GM21825 (cell line): ENCODE results near the gene EN1.

Experiments used
- ATAC-seq: cut with Tn5 transposase; IDR thresholded peaks from one replicate; pipeline ENCODE4 v1.9.1; 2021; ENCODE audit warnings: mild to moderate bottlenecking, moderate library complexity; ENCODE audit not compliant: unreplicated experiment

Gene EN1

DNA sequence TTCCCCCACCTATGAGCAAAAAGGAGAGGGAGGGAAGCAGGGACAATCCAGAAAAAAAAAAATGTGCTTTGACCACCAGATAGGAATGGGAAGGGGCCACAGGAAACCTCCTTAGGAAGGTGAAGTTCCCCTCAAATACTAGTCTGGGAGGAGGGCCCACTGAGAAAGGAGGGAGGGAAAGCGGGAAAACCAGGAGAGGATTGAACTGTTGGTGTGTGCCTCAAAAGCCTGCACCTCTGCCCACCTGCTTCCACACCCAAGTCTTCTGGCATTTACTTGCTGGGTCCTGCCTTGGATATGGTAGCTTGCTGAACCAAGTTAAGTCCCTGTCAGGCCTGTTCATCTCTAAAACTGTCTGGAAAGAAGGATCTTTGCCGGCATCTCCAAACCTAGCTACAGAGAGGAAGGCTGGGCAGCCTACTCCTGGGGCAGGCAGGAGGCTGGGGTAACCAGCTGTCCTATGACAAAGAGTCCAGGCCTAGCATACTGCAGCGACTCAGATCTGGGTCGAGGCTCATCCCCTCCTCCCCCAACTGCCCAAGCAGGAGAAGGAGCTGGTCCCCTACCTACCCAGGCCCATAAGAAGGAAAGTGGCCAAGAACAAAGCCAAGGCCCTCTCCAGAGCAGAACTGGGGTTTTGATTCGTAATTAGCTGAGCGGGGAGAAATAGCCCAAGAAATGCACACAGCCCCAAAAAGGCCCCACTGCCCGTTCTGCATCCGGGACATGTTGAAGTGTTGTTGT lies 3.0 kb downstream of the EN1 start:
- no peak for ATAC-seq

DNA sequence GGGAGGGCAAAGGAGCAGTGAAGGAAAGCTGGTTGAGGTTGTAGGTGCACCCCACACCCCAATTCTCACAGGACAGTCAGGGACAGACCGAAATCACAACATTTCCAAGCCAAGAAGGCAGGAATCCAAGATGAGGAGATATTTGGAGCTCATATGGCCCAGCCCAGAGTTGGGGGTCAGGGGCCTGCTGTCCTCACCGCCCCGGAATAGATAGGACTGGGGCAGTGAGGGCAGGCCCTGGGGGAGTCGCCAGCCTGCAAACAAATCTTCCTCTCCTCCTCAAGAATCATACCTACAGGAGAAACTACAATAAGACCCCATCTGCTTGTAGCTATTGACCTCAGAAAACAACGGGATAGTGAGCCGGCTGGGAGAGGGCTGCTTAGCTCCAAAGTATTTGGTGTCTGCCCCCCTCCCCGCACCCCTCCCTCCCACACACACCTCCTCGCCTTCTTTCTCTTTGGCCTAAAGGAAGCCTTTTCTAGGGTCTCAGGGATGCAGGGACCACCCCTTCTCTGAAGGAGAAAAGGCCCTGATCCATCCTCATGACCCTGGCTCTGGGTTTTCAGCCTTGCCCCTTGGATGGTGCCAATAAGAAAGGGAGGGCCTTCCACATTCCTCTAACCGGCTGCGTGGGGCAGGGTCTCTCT lies 3.8 kb downstream of the EN1 start:
- no peak for ATAC-seq

DNA sequence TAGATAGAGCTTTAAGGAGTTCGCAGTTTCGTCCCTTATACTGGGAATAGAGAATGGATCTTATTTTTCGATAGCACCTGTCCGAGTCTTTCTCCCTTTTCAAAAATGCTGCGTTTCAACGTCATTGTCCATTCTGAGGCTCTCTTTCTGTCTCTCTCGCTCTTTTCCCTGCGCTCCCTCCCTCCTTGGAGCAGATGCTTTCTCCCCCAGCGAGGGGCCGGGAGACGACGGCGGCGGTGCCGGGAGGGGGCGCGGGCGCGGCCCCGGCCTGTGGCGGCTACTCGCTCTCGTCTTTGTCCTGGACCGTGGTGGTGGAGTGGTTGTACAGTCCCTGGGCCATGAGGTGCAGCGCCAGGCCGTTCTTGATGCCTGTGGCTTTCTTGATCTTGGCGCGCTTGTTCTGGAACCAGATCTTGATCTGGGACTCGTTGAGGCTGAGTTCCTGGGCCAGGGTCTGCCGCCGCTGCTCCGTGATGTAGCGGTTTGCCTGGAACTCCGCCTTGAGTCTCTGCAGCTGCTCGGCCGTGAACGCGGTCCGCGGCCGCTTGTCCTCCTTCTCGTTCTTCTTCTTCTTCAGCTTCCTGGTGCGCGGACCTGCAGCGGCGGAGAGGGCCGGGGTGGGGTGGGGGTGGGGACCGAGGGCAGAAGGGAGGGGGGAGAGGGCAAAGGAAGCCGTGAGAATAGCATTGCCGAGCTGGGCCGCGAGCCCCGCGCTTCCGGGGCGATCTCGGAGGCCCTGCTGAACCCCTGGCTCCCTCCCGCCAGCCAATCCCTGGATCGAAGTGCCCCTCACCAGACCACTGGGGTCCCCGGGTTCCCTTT lies 4.6 kb downstream of the EN1 start:
- ATAC-seq: no peak

DNA sequence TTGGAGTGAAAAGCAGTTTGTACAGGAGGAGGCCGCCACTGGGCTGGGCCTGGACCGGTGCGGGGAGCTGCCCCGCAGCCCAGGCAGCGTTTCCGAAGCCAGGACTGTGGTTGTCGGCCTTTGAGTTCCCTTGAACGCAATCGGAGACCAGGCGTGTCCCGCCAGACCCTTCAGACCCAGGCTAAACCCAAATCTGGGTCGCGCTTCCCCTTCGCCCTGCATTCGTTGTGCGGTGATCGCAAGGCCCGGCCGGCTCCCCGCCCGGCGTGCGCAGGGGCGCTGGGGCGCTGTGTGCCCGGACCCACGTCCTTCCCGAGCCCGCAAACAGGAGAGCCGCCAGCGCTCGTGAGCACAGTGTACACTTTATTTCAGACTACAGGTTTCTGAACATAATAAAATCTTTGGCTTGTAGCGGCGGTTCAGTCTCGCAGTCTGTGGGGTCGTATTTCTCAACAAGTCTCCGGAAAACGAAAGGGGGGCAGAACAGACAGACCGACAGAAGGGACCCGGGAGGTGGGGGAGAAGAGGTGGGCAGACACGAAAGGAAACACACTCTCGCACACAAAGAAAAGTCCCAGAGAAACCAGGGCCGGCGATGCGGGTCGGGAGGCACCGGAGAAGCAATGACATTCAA lies 5.5 kb downstream of the EN1 start:
- ATAC-seq: no peak

DNA sequence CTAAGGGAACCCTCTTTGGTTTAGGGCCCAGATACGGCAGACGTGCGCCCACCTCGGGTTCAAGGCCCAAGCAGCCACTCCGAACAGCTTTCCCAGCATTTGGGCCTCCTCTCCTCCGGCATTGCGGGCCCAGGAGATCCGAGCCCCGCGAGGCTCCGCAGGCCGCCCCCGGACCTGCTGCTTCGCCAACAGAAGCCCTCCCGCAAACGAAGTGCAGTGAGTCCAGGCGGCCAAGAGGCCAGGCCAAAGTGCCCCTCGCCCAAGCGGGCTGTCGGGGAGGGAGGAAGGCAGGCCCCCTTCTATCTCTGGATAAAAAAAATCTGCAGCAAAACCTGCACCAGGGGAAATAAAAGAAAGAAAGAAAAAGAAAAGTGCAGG lies 6.0 kb downstream of the EN1 start:
- ATAC-seq: no peak

DNA sequence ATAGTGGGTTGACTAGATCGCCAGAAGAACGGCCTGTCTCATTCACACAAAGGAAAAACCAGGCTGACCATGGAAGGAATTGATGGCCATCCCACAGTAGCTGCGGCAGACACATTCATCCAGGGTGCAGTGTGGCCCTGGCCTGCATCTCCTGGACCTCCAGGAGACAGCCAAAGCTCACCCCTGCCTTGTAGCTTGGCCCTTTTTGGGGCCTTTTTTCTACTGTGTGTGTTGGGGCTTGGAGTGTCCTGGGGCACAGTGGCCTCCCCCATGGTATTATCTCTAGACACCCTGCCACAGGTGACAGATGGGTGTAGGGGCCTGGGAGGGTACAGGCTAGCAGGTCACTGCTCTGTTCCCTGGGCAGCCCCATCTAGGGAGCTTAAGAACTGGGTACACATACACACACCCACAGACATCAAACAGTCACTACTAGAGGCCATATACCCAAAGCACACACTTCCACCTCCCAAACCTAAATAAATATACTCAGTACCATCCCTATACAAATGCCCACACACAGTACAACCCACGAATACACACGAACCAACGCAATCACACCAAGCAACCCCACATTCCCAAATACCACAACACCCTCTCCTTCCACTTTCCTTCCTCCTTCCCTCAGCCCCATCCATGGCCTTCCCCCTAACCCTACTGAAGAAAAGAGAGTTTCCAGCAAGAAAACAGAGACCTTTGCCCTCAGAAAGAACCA lies 8.6 kb downstream of the EN1 start:
- ATAC-seq: no peak

GRCh38 chr2:118837621-118838020 lies 9.8 kb downstream of the EN1 start:
- ATAC-seq: no peak

DNA sequence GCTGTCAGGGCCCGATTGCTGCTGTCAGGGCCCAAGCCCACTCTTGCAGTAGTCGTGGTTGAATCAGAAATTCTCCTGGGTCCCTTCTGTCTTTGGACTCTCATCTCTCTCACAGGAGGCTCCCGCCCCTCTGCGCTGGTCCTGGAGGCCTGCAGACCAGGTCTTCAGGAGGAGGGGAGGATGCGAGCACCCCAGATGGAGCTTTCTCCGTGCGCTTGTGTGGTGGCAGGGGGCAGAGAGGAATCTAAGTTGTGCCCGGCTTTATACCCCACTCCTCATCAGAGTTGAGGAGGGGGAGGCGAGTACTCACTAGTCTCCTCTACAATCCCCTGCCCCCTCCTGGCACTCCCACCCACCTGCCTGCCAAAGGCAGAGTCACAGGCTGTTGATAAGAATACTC lies 10.4 kb downstream of the EN1 start:
- no peak for ATAC-seq

- no peak for ATAC-seq
These were observed 11.0 kb downstream of the EN1 start for GRCh38 chr2:118836411-118836930.

GRCh38 chr2:118835746-118836410 lies 11.6 kb downstream of the EN1 start:
- no peak for ATAC-seq

GRCh38 chr2:118834901-118835745 lies 12.3 kb downstream of the EN1 start:
- ATAC-seq: no peak

DNA sequence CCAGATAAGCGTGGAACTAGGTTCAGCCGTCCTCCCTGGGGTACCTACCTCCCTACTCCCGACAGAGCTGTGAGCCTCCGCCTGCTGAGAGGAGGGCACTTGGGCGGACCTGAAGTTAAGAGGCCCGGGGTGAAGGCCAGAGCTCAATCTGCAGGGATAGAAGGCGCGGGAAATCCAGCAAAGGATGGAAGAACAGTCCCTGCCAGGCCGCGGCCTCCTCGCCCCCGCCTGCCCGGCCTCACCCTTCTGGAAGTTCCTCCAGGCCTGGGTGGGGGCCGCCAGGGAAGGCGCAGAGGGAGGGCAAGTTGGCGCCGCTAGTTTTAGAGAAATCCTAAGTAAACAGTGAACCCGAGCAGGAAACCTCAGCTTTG lies 13.0 kb downstream of the EN1 start:
- ATAC-seq: no peak

DNA sequence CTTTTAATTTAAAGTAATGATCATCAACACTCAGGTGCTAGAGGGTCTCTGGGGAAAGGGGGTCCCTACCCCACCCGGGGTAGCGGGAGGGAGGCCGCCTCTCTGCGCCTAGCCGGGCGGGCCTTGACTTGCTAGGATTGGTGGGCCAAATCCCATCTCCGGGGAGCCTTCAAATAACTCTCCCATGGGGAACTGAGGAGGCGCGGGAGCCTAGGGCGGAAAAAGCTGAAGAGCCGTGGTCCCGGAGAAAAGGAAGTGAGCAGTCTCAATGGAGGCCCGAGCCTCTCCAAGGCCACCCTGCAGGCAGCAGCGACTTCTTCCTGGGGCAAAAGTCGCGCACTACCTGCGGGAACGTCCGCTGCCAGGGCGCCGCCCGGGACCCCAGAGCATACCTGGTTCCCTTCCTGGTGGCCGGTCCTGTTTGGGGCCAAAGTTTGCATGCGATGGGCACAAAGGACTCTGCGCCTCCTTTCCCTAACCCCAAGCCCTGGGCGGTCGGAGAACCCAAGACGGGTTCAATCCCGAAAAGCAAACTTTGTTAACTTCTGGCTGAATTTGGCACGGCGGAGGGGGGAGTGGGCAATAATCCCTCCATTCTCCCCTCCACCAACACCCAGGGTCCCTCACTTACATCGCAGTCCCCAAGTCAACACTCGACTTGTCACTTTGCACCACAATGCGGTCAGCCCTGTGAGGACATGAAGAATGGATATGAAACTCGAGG lies 13.6 kb downstream of the EN1 start:
- no peak for ATAC-seq

DNA sequence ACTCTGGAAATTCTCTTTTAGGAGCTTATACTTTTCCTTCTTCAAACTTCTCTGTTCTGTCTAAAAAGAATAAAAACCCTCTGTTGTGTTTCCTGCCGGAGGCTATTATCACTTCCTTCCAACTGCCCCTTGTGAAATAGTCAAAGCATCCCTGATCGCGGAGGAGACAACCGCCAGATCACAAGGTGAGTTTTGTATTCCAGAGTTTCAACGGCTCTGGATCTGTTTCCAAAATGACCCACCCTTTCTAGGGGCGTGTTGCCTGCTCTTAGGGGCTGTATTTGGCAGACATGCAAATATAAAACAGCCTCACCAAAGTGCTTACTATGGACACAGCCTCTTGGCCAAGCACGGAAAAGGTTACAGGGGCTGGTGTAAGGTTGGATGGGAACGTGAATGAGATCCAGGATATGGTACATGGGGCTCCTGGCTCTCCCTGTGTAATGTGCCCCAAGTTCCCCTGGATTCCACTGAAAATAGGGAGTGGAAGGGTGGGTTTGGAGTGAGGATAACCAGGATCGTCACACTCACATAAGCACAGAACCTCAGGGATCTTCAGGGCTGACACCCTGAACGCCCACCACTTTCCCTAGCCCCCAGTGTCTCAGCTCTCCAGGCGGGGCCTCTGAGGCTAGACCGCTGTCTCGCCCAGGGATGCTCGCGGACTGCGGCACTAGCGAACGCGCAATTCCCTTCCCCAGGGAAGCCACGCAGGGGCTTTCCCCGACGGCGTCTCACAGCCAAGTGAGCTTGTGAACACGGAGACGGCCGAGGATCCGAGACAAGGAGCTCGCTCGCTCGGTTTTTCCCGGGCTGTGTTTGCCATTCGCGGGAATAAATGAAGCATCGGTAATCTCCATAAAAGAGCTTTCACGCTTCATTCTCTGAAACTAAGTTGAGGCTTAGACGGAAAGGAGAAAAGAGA lies 14.4 kb downstream of the EN1 start:
- ATAC-seq: no peak

DNA sequence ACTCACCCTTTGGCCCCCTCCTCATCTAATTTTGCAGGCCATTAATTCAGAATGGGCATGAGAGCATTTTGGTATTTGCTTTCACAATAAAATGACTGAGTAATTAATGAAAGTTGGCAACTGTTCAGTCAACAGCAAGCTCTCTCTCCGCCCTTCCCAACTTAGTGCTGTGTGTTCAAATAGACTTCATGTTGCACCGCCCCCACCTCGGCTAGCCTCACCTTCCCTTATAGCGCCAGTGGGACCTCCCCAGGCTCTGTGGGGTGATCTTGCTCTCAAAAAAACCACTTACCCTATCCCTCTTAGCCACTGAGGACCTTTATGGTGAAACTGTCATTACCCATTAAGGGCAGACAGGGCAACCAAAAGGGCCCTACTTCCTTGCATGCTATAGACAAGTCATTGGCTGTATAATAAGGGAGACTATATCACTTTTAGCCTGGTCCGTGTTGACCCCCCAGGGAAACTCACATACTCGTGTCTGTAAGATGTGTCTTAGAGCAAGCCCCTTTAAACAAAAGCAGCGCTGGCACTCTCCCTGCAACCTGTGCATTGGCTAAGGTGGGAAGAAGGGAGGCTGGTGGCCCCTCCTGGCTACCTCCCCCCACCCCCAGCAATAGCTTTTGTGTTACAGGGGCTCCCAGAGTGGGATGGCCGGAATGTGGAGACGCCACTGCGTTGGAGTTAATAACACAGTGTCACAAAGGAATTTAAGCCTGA lies 15.2 kb downstream of the EN1 start:
- no peak for ATAC-seq

GRCh38 chr2:118830881-118831280 lies 16.6 kb downstream of the EN1 start:
- no peak for ATAC-seq

- ATAC-seq: no peak
These were observed 17.3 kb downstream of the EN1 start for GRCh38 chr2:118830118-118830517.
